HCT116 (cell line): Measurements from ENCODE around the gene IGFBP2.

Experiments used
- CBX3 ChIP-seq: IDR thresholded peaks from 2 replicates; pipeline ENCODE4 v1.6.1; 2012; ENCODE audit warnings: low read depth
- CEBPB ChIP-seq: IDR thresholded peaks from 2 replicates; pipeline ENCODE4 v1.6.1; 2012; ENCODE audit warnings: low read depth
- EGR1 ChIP-seq: IDR thresholded peaks from 2 replicates; pipeline ENCODE4 v1.6.1; 2012; ENCODE audit warnings: low read depth
- ELF1 ChIP-seq: IDR thresholded peaks from 2 replicates; pipeline ENCODE4 v1.6.1; 2012; ENCODE audit warnings: low read depth, borderline replicate concordance
- EZH2 ChIP-seq: fragments of 200-600 bp; sonication (generic); IDR thresholded peaks from 2 replicates; pipeline ENCODE4 v1.6.1; 2017; ENCODE audit warnings: antibody characterized with exemption, mixed run types
- EZH2phosphoT487 ChIP-seq: fragments of 200-600 bp; IDR thresholded peaks from 2 replicates; pipeline ENCODE4 v1.6.1; 2018; ENCODE audit warnings: antibody characterized with exemption, borderline replicate concordance
- POLR2A ChIP-seq: IDR thresholded peaks from 2 replicates; pipeline ENCODE4 v1.7.0; 2011; ENCODE audit warnings: borderline replicate concordance; ENCODE audit not compliant: insufficient read depth, insufficient read length; ENCODE audit errors: extremely low read depth
- POLR2AphosphoS5 ChIP-seq: IDR thresholded peaks from 2 replicates; pipeline ENCODE4 v1.6.1; 2011; ENCODE audit warnings: mild to moderate bottlenecking, low read depth, low read length, moderate library complexity
- RAD21 ChIP-seq: IDR thresholded peaks from 2 replicates; pipeline ENCODE4 v1.6.1; 2012; ENCODE audit warnings: low read depth, mild to moderate bottlenecking
- SP1 ChIP-seq: IDR thresholded peaks from 2 replicates; pipeline ENCODE4 v1.6.1; 2012; ENCODE audit warnings: low read depth
- YY1 ChIP-seq: IDR thresholded peaks from 2 replicates; pipeline ENCODE4 v1.6.1; 2011; ENCODE audit warnings: low read length, low read depth, moderate library complexity, mild to moderate bottlenecking; ENCODE audit not compliant: insufficient replicate concordance; ENCODE audit errors: extremely low read depth
- ZNF274 ChIP-seq: fragments of 200-500 bp; sonication (Bioruptor generic); IDR thresholded peaks from 2 replicates; pipeline ENCODE4 v1.6.1; 2014; ENCODE audit warnings: mild to moderate bottlenecking, low read depth, low read length, inconsistent platforms
- TF ChIP-seq, protein P1 (sequence below), 3 experiments: fragments of 200-600 bp in 1 of 3; sonication (generic) in 1 of 3; IDR thresholded peaks in 2 of 3; conservative IDR thresholded peaks in 1 of 3; 2 replicates each; pipeline ENCODE4 v1.5.1; 2012 to 2017; ENCODE audit warnings: low read depth in 2 of 3, low read length in 2 of 3, antibody characterized with exemption in 1 of 3, borderline replicate concordance in 1 of 3, control low read depth in 1 of 3, mild to moderate bottlenecking in 1 of 3, mixed read lengths in 1 of 3, mixed run types in 1 of 3, moderate library complexity in 1 of 3; ENCODE audit not compliant: insufficient read depth in 1 of 3
- TF ChIP-seq, protein P2 (sequence below): IDR thresholded peaks from 2 replicates; pipeline ENCODE4 v1.6.1; 2012; ENCODE audit warnings: low read depth

DNA sequence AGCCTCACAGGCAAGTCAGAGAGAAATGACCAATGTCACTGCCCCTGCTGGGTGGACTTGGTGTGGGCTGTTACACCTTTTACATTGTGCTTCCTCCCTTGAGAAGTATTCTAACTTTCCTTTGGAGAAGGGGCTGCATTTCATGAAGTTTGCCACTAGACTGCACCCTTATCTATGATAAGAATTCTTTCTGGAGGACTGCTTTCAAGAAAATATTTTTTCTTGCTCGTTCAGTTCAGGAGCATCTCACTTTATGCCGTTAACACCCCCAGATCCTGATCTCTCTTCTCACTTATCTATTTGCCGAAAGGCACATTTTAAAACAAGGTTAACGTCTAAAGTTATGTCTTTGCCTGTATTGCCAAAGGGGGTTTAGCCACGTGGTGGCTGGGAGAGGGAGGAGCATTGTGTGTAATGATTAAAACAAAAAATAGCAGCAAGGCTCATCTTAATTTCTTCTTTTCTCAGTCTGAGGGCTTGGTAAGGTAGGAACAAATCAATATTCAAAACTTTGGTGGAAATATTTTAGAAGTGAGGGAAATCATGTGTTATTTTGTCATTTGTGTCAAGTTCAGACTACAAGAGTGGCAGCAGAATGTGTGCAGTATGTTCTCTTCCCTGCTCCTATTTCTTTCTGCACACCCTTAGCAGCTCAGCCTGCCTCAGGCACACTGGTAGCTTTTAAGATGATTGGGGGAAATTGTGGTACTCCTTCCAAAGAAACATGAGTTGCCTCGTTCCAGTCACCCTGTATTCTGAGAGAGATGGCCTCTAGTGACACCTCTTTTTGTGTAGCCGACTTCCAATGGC lies 63.7 kb downstream of the IGFBP2 start:
- TF ChIP-seq, protein P1, sequence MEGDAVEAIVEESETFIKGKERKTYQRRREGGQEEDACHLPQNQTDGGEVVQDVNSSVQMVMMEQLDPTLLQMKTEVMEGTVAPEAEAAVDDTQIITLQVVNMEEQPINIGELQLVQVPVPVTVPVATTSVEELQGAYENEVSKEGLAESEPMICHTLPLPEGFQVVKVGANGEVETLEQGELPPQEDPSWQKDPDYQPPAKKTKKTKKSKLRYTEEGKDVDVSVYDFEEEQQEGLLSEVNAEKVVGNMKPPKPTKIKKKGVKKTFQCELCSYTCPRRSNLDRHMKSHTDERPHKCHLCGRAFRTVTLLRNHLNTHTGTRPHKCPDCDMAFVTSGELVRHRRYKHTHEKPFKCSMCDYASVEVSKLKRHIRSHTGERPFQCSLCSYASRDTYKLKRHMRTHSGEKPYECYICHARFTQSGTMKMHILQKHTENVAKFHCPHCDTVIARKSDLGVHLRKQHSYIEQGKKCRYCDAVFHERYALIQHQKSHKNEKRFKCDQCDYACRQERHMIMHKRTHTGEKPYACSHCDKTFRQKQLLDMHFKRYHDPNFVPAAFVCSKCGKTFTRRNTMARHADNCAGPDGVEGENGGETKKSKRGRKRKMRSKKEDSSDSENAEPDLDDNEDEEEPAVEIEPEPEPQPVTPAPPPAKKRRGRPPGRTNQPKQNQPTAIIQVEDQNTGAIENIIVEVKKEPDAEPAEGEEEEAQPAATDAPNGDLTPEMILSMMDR (IDR thresholded peaks at IDR 0.05 in 2 of 3, conservative IDR thresholded peaks at IDR 0.05 in 1 of 3; ENCODE audit: borderline replicate concordance in 1 of 3, insufficient read depth in 1 of 3, low read depth in 2 of 3, low read length in 2 of 3): peak; percentile 52 to 70 (median 69)
- no peak for TF ChIP-seq EZH2
- TF ChIP-seq POLR2A: no peak
- no peak for TF ChIP-seq YY1
- TF ChIP-seq SP1: no peak
- TF ChIP-seq, protein P2, sequence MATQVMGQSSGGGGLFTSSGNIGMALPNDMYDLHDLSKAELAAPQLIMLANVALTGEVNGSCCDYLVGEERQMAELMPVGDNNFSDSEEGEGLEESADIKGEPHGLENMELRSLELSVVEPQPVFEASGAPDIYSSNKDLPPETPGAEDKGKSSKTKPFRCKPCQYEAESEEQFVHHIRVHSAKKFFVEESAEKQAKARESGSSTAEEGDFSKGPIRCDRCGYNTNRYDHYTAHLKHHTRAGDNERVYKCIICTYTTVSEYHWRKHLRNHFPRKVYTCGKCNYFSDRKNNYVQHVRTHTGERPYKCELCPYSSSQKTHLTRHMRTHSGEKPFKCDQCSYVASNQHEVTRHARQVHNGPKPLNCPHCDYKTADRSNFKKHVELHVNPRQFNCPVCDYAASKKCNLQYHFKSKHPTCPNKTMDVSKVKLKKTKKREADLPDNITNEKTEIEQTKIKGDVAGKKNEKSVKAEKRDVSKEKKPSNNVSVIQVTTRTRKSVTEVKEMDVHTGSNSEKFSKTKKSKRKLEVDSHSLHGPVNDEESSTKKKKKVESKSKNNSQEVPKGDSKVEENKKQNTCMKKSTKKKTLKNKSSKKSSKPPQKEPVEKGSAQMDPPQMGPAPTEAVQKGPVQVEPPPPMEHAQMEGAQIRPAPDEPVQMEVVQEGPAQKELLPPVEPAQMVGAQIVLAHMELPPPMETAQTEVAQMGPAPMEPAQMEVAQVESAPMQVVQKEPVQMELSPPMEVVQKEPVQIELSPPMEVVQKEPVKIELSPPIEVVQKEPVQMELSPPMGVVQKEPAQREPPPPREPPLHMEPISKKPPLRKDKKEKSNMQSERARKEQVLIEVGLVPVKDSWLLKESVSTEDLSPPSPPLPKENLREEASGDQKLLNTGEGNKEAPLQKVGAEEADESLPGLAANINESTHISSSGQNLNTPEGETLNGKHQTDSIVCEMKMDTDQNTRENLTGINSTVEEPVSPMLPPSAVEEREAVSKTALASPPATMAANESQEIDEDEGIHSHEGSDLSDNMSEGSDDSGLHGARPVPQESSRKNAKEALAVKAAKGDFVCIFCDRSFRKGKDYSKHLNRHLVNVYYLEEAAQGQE: no peak
- no peak for TF ChIP-seq ZNF274
- no peak for TF ChIP-seq ELF1
- TF ChIP-seq POLR2AphosphoS5: no peak
- TF ChIP-seq EGR1: no peak
- no peak for TF ChIP-seq CBX3
- no peak for TF ChIP-seq EZH2phosphoT487
- 0 out of 2 replicates have a peak, but pooled peaks have one; percentile 20 for TF ChIP-seq CEBPB
- peak; percentile 70 for TF ChIP-seq RAD21
